Measurements from ENCODE around the gene AQP12B.
"Not testable (repeated sequence)": the region's sequence is repeated elsewhere in the genome, so short reads cannot be mapped to it uniquely, and the experiment has no call there.

AQP12B gene

DNA sequence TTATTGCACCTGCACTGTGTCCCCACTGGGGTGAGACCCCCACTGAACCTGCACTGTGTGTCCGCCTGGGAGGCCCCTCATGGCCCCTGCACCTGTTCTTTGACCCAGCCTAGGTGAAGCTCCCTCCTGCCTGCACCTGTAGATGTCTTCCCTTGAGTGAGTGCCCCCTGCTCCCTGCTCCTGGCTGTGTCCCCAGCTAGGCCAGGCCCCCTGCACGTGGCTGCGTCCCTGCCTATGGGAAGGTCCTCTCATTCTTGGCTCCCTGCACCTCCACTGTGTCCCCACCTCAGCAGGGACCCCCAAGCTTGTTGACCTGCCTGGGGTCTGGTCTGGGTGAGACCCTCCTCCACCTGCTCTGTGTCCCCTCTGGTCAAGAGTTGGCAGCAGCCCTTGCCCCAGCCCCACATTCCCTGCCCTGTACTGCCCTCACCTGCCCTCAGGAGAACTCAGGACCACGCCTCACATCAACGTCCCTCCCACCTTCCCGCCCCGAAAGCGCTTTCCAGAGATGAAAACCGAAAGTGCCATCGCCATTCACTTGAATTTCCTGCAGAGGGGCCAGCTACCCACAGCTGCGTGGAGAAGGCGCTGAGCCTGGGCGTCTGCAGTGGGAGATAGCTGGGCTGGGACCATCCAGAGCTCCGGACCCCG, 769 bp upstream of the AQP12B start:
- H3K27ac ChIP-seq (ENCODE audit: low read length); H3K9me3 ChIP-seq (ENCODE audit: insufficient read depth, low read length); H4K20me1 ChIP-seq (ENCODE audit: insufficient read depth, low read length); H3K4me1 ChIP-seq (ENCODE audit: low read length); H3K9ac ChIP-seq (ENCODE audit: low read length); H3K4me3 ChIP-seq (ENCODE audit: low read length); H3K4me2 ChIP-seq (ENCODE audit: low read length); H2AFZ ChIP-seq (ENCODE audit: low read depth, low read length); H3K36me3 ChIP-seq (replicated peaks; ENCODE audit: low read depth, low read length); H3K79me2 ChIP-seq (ENCODE audit: low read length): not testable (repeated sequence)
- H3K27me3 ChIP-seq (ENCODE audit: low read depth, low read length): peaks cover 12% of the 10 kb centered on the region; the same call in 1 of the 2 replicates

DNA sequence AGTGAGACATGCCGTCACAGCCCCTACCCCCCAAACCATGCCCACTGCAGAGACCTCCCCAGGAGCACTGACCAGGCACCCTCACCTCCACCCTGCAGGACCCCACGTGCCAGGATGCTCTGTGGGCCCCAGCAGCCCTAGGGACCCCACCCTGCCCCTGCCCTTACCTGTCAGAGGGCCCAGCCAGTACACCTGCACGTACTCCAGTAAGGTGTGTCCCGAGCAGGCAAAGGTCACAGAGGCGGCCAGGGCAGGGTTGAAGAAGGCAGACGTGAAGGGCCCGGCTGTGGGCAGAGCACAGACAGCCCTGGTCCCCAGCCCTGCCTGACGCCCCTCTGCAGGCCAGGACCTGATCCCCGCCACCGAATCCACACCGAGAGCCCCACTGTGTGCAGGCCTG, 2.5 kb downstream of the AQP12B start:
- H3K4me1 ChIP-seq (ENCODE audit: low read length); H3K27ac ChIP-seq (ENCODE audit: low read length); H3K79me2 ChIP-seq (ENCODE audit: low read length); H3K9me3 ChIP-seq (ENCODE audit: insufficient read depth, low read length); H3K9ac ChIP-seq (ENCODE audit: low read length); H3K4me2 ChIP-seq (ENCODE audit: low read length); H3K27me3 ChIP-seq (ENCODE audit: low read depth, low read length); H4K20me1 ChIP-seq (ENCODE audit: insufficient read depth, low read length); H3K36me3 ChIP-seq (replicated peaks; ENCODE audit: low read depth, low read length); H3K4me3 ChIP-seq (ENCODE audit: low read length); H2AFZ ChIP-seq (ENCODE audit: low read depth, low read length): not testable (repeated sequence)

DNA sequence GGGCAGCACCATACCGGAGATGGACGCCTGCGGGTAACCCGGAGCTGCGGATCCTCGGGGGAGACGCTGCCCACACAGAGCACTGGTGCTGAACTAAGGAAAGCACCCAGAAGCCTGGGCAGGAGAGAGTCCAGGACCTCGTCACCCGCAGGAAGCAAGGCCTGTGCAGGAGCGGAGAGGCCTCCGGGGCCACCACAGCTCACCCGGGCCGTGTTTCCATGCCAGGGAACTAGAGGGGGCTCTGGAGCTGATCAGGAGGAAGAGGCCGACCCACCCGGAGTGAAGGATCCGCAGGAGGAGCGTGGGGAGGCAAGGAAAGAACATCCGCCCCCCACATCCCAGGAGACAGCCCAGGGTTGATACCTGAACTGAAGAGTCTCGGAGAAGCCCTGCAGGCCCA, 3.8 kb downstream of the AQP12B start:
- not testable (repeated sequence) for H3K9ac ChIP-seq (ENCODE audit: low read length); H3K27me3 ChIP-seq (ENCODE audit: low read depth, low read length); H3K9me3 ChIP-seq (ENCODE audit: insufficient read depth, low read length); H3K4me2 ChIP-seq (ENCODE audit: low read length); H3K27ac ChIP-seq (ENCODE audit: low read length); H3K36me3 ChIP-seq (replicated peaks; ENCODE audit: low read depth, low read length); H4K20me1 ChIP-seq (ENCODE audit: insufficient read depth, low read length); H3K79me2 ChIP-seq (ENCODE audit: low read length); H3K4me3 ChIP-seq (ENCODE audit: low read length); H2AFZ ChIP-seq (ENCODE audit: low read depth, low read length); H3K4me1 ChIP-seq (ENCODE audit: low read length)

DNA sequence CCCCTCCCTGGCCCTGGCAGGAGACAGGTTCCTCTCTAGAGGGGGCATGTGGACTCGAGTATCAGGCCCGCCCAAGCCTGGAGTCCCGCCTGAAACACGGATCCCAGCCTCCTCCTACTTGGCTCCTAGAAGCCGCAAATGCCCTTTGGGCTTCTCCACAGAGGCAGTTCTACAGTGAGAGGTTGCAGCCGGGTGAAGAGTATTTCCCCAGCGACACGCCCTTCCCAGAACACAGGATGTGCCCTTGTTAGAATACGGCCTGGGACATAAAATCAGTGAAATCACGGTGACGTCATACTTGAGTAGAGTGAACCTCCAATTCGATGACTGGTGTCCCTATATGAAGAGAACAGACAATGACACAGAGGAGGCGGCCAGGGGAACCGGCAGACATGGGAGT, 4.6 kb downstream of the AQP12B start:
- not testable (repeated sequence) for H3K27ac ChIP-seq (ENCODE audit: low read length); H3K4me3 ChIP-seq (ENCODE audit: low read length); H3K9ac ChIP-seq (ENCODE audit: low read length); H3K36me3 ChIP-seq (replicated peaks; ENCODE audit: low read depth, low read length); H3K9me3 ChIP-seq (ENCODE audit: insufficient read depth, low read length); H3K4me1 ChIP-seq (ENCODE audit: low read length); H2AFZ ChIP-seq (ENCODE audit: low read depth, low read length); H3K4me2 ChIP-seq (ENCODE audit: low read length); H4K20me1 ChIP-seq (ENCODE audit: insufficient read depth, low read length); H3K79me2 ChIP-seq (ENCODE audit: low read length); H3K27me3 ChIP-seq (ENCODE audit: low read depth, low read length)

DNA sequence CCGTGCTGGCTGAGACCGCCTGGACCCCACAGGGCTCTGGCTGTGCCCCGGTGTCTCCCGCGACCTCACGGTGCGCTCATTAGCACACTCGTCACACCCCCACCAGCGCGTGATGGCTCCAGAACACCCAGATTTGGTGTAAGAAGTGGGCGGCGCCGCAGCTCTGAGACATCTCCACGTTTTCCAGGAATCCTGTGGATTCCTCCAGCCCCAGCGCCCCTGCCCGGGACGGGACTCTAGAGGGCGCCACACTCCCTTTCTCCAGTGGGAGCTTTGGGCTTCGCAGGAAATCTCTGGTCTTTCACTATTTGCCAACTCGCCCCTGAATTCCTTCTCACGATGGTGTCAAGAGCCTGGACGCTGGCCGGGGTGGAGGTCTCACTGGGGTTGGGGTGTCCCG, 7.3 kb downstream of the AQP12B start:
- H3K4me3 ChIP-seq (ENCODE audit: low read length); H2AFZ ChIP-seq (ENCODE audit: low read depth, low read length); H3K9me3 ChIP-seq (ENCODE audit: insufficient read depth, low read length); H3K9ac ChIP-seq (ENCODE audit: low read length); H3K4me1 ChIP-seq (ENCODE audit: low read length); H3K36me3 ChIP-seq (replicated peaks; ENCODE audit: low read depth, low read length); H3K79me2 ChIP-seq (ENCODE audit: low read length); H4K20me1 ChIP-seq (ENCODE audit: insufficient read depth, low read length); H3K27ac ChIP-seq (ENCODE audit: low read length); H3K4me2 ChIP-seq (ENCODE audit: low read length); H3K27me3 ChIP-seq (ENCODE audit: low read depth, low read length): not testable (repeated sequence)

DNA sequence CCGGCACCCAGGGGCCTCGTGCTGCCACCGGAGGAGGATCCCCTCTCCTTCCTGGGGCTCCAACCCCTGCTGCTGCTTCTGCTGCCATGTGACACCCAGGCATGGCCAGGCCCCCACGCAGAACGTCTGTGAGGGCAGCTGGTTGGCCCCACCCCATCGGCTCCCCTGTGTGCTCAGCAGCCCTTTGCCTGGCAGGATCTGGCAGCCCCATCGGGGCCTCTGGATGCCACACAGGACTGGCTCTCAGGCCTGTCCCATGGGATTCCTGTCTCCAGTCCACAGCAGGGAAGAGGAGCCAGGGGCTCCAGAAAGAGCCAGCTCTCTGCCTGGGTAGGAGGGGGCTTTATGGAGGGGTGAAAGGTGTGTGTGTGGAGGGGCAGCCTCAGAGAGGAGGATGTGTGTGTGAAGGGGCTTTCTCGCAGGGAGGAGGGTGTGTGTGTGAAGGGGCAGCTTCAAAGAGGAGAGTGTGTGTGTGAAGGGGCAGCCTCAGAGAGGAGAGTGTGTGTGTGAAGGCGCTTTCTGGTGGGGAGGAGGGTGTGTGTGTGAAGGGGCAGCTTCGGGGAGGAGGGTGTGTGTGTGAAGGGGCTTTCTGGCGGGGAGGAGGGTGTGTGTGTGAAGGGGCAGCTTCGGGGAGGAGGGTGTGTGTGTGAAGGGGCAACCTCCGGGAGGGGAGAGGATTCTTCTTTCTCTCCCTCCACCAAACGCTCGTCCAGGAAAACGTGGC, 8.1 kb downstream of the AQP12B start:
- not testable (repeated sequence) for H3K9ac ChIP-seq (ENCODE audit: low read length); H3K4me1 ChIP-seq (ENCODE audit: low read length); H3K4me2 ChIP-seq (ENCODE audit: low read length); H3K4me3 ChIP-seq (ENCODE audit: low read length); H4K20me1 ChIP-seq (ENCODE audit: insufficient read depth, low read length); H3K79me2 ChIP-seq (ENCODE audit: low read length); H3K9me3 ChIP-seq (ENCODE audit: insufficient read depth, low read length); H3K27me3 ChIP-seq (ENCODE audit: low read depth, low read length); H2AFZ ChIP-seq (ENCODE audit: low read depth, low read length); H3K36me3 ChIP-seq (replicated peaks; ENCODE audit: low read depth, low read length); H3K27ac ChIP-seq (ENCODE audit: low read length)

DNA sequence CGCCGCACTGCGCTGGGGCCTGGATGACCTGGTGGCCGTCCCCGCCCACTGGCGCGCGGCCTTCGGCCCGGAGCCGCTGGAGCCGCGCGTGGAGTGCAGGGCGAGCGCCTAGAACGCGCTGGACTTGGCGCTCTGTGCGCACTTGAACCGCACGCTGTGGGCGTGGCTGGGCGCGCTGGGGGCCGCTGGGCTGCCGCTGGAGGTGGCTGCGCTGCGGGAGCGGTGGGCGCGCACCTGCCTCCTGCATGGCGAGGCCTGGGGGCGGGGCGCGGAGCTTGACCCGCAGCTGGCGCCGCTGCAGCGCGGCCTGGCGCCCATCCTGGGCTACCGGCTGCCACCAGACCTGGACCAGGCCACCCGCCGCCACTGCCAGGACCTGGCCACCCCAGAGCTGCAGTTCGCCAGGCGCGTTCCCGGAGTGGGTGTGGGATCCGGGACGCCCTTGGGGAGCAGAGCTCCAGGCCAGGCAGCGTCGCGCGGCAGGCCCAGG, 9.9 kb downstream of the AQP12B start:
- H3K27me3 ChIP-seq (ENCODE audit: low read depth, low read length): no peaks in the 10 kb centered on the region; the same call in 1 of the 2 replicates
- no peak overlapping the region for H3K4me3 ChIP-seq (ENCODE audit: low read length)
- H3K4me2 ChIP-seq (ENCODE audit: low read length): no peak overlapping the region
- H3K36me3 ChIP-seq (replicated peaks; ENCODE audit: low read depth, low read length): no peaks in the 10 kb centered on the region
- no peak overlapping the region for H3K27ac ChIP-seq (ENCODE audit: low read length)
- H3K9me3 ChIP-seq (ENCODE audit: insufficient read depth, low read length): no peaks in the 10 kb centered on the region
- H4K20me1 ChIP-seq (ENCODE audit: insufficient read depth, low read length): no peaks in the 10 kb centered on the region
- TF ChIP-seq EZH2phosphoT487 (IDR thresholded peaks at IDR 0.05; ENCODE audit: low read depth): no peak
- TF ChIP-seq, protein P1, sequence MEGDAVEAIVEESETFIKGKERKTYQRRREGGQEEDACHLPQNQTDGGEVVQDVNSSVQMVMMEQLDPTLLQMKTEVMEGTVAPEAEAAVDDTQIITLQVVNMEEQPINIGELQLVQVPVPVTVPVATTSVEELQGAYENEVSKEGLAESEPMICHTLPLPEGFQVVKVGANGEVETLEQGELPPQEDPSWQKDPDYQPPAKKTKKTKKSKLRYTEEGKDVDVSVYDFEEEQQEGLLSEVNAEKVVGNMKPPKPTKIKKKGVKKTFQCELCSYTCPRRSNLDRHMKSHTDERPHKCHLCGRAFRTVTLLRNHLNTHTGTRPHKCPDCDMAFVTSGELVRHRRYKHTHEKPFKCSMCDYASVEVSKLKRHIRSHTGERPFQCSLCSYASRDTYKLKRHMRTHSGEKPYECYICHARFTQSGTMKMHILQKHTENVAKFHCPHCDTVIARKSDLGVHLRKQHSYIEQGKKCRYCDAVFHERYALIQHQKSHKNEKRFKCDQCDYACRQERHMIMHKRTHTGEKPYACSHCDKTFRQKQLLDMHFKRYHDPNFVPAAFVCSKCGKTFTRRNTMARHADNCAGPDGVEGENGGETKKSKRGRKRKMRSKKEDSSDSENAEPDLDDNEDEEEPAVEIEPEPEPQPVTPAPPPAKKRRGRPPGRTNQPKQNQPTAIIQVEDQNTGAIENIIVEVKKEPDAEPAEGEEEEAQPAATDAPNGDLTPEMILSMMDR (IDR thresholded peaks at IDR 0.05; ENCODE audit: low read depth, low read length): no peak
- no peak overlapping the region for H2AFZ ChIP-seq (ENCODE audit: low read depth, low read length)
- no peak overlapping the region for H3K9ac ChIP-seq (ENCODE audit: low read length)
- no peaks in the 10 kb centered on the region for H3K4me1 ChIP-seq (ENCODE audit: low read length)
- H3K79me2 ChIP-seq (ENCODE audit: low read length): no peaks in the 10 kb centered on the region

Measured in OCI-LY3 (cell line).